Neural crest cell (in vitro differentiated cells): ENCODE data around the gene CADM1. TPM values are rescaled to one million over a fixed set of nuclear protein-coding genes. Genes with fewer than 3 reads are reported as not detected.

Experiments used
- DNase-seq: peaks from one replicate; pipeline ENCODE4 v3.0.0; 2021; ENCODE audit warnings: low read depth, mixed read lengths, low spot score
- H3K27ac Mint-ChIP-seq: one replicate; pipeline ENCODE4 v1.8.0; 2021; ENCODE audit warnings: mild to moderate bottlenecking, mixed read lengths; ENCODE audit not compliant: unreplicated experiment
- H3K27me3 Mint-ChIP-seq: 2 replicates; pipeline ENCODE4 v1.8.0; 2021; ENCODE audit warnings: low read depth, mild to moderate bottlenecking, mixed read lengths
- H3K36me3 Mint-ChIP-seq: 2 replicates; pipeline ENCODE4 v1.8.0; 2021; ENCODE audit warnings: low read depth, mild to moderate bottlenecking, mixed read lengths
- H3K4me1 Mint-ChIP-seq: 2 replicates; pipeline ENCODE4 v1.8.0; 2021; ENCODE audit warnings: mixed read lengths
- H3K4me3 Mint-ChIP-seq: one replicate; pipeline ENCODE4 v1.8.0; 2021; ENCODE audit warnings: mild to moderate bottlenecking, mixed read lengths
- H3K9me3 Mint-ChIP-seq: 2 replicates; pipeline ENCODE4 v1.8.0; 2021; ENCODE audit warnings: mixed read lengths
- CTCF ChIP-seq: fragments of 200-600 bp; sonication (generic); conservative IDR thresholded peaks from 2 replicates; pipeline ENCODE4 v1.5.0; 2021; ENCODE audit warnings: antibody characterized with exemption, mild to moderate bottlenecking
- total RNA-seq: library from RNA; stranded (reverse); gene quantifications from 2 replicates; pipeline ENCODE4 v1.2.1, GENCODE V29; 2021

Gene CADM1
- total RNA-seq, 1 donor from 2014 or later = 112 TPM

GRCh38 chr11:115237578-115237977 is 266.6 kb downstream of the CADM1 start:
- no peaks in the 10 kb centered on the region for H3K27me3 Mint-ChIP-seq
- no peak overlapping the region for H3K4me3 Mint-ChIP-seq
- no peaks in the 10 kb centered on the region for H3K4me1 Mint-ChIP-seq
- no peak overlapping the region for H3K27ac Mint-ChIP-seq
- H3K36me3 Mint-ChIP-seq = no peaks in the 10 kb centered on the region
- no peaks in the 10 kb centered on the region for H3K9me3 Mint-ChIP-seq
- TF ChIP-seq CTCF = no peak
- no peak for DNase-seq

- no peak for DNase-seq
- TF ChIP-seq CTCF = no peak
- H3K9me3 Mint-ChIP-seq = no peaks in the 10 kb centered on the region
- peaks cover 3% of the 10 kb centered on the region for H3K36me3 Mint-ChIP-seq
- H3K4me1 Mint-ChIP-seq = no peaks in the 10 kb centered on the region
- H3K27me3 Mint-ChIP-seq = no peaks in the 10 kb centered on the region
- no peak overlapping the region for H3K27ac Mint-ChIP-seq
- no peak overlapping the region for H3K4me3 Mint-ChIP-seq
Observed at GRCh38 chr11:115234794-115235193, 269.4 kb downstream of the CADM1 start.

- H3K27me3 Mint-ChIP-seq = no peaks in the 10 kb centered on the region
- H3K9me3 Mint-ChIP-seq = no peaks in the 10 kb centered on the region
- H3K4me3 Mint-ChIP-seq = no peak overlapping the region
- TF ChIP-seq CTCF = no peak
- DNase-seq = no peak
- peaks cover 31% of the 10 kb centered on the region for H3K36me3 Mint-ChIP-seq
- H3K4me1 Mint-ChIP-seq = peaks cover 16% of the 10 kb centered on the region
- no peak overlapping the region for H3K27ac Mint-ChIP-seq
Observed at GRCh38 chr11:115226556-115226955, 277.7 kb downstream of the CADM1 start.

GRCh38 chr11:115224551-115224950 is 279.7 kb downstream of the CADM1 start:
- Mint-ChIP-seq H3K27me3 (no peaks in the 10 kb centered on the region), H3K4me1 (peaks cover 16% of the 10 kb centered on the region), H3K9me3 (no peaks in the 10 kb centered on the region), H3K36me3 (peaks cover 25% of the 10 kb centered on the region), H3K4me3 (no peak overlapping the region), H3K27ac (no peak overlapping the region)
- TF ChIP-seq CTCF = no peak
- DNase-seq = no peak

GRCh38 chr11:115222863-115223530 is 281.2 kb downstream of the CADM1 start:
- no peak overlapping the region for H3K27ac Mint-ChIP-seq
- no peaks in the 10 kb centered on the region for H3K9me3 Mint-ChIP-seq

More at GRCh38 chr11:115222863-115223530, 281.2 kb downstream of the CADM1 start:
- no peak for TF ChIP-seq CTCF
- Mint-ChIP-seq H3K27me3 (no peaks in the 10 kb centered on the region), H3K4me1 (peaks cover 16% of the 10 kb centered on the region), H3K4me3 (no peak overlapping the region), H3K36me3 (peaks cover 22% of the 10 kb centered on the region)
- DNase-seq = no peak
